Prostate gland (tissue), 2 donors: ENCODE data around the gene KCNG1.

Experiments used
- POLR2A ChIP-seq: fragments of 450-650 bp; IDR thresholded peaks from one replicate; pipeline ENCODE4 v1.6.1; 2016; ENCODE audit warnings: antibody characterized with exemption, mild to moderate bottlenecking
- POLR2AphosphoS5 ChIP-seq: sonication (generic); formaldehyde crosslinking; IDR thresholded peaks from one replicate; pipeline ENCODE4 v1.6.1; 2017; ENCODE audit warnings: antibody characterized with exemption
- TF ChIP-seq, protein P1 (sequence below), 4 experiments: fragments of 200-600 bp in 2 of 4; fragments of 450-650 bp in 2 of 4; sonication (generic) in 2 of 4; IDR thresholded peaks; 1 replicate in 3 of 4; 2 replicates in 1 of 4; pipeline ENCODE4 v1.5.1; 2016 to 2019; ENCODE audit warnings: antibody characterized with exemption in 4 of 4, mild to moderate bottlenecking in 2 of 4, moderate library complexity in 2 of 4

DNA sequence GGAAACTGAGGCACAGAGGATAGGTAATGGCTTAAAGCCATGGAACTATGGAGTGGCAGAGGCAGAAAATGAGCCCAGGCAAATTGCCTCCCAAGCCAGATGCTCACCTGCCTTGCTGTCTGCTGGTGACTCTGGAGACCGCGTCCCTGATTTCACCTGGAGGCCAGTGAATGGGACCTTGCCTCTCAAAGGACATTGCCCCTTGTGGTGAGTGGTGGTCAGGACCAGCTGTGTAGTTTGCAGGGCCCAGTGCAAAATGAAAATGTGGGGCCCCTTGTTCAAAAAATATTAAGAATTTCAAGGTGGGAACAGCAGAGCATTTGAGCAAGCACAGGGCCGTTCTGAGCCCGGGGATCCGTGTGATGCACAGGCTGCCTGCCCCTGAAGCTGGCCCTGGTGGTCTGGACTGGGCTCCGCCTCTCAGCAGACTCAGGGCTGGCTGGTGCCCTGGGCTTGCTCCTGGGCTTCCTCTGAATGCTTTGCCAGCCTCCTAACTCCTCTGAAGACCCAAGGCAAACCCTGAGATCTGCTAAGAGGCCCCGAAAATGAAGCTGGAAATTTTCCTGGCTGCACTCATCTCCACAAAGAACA lies 19.8 kb upstream of the KCNG1 start:
- TF ChIP-seq, protein P1, sequence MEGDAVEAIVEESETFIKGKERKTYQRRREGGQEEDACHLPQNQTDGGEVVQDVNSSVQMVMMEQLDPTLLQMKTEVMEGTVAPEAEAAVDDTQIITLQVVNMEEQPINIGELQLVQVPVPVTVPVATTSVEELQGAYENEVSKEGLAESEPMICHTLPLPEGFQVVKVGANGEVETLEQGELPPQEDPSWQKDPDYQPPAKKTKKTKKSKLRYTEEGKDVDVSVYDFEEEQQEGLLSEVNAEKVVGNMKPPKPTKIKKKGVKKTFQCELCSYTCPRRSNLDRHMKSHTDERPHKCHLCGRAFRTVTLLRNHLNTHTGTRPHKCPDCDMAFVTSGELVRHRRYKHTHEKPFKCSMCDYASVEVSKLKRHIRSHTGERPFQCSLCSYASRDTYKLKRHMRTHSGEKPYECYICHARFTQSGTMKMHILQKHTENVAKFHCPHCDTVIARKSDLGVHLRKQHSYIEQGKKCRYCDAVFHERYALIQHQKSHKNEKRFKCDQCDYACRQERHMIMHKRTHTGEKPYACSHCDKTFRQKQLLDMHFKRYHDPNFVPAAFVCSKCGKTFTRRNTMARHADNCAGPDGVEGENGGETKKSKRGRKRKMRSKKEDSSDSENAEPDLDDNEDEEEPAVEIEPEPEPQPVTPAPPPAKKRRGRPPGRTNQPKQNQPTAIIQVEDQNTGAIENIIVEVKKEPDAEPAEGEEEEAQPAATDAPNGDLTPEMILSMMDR (IDR thresholded peaks at IDR 0.05), result no peak
- no peak for TF ChIP-seq POLR2AphosphoS5
- TF ChIP-seq POLR2A, result no peak
